Measurements from ENCODE around the gene SAE1. TPM values are rescaled to one million over a fixed set of nuclear protein-coding genes. Genes with fewer than 3 reads are reported as not detected.

Gene SAE1
- total and polyA plus RNA-seq, 2 donors (not counting 1 experiment from before 2014, with no cell fraction given) = 26.5 to 45.1 TPM

GRCh38 chr19:47253467-47253881, 122.8 kb downstream of the SAE1 start:
- H3K36me3 ChIP-seq (replicated peaks in 1 of 2; ENCODE audit: control extremely low read depth in 1 of 2, control insufficient read depth in 1 of 2, extremely low read depth in 1 of 2, insufficient read depth in 2 of 2, low read length in 1 of 2) = no peaks in the 10 kb centered on the region
- TF ChIP-seq EZH2 (IDR thresholded peaks at IDR 0.05; ENCODE audit: borderline replicate concordance, insufficient read depth, low read depth, low read length, poor library complexity, severe bottlenecking) (no peak), CTCF (IDR thresholded peaks at IDR 0.05) (no peak)
- Mint-ChIP-seq H3K9me3 (ENCODE audit: insufficient read depth) (no peaks in the 10 kb centered on the region), H3K4me1 (peaks cover 21% of the 10 kb centered on the region), H3K27me3 (no peaks in the 10 kb centered on the region), H3K27ac (no peak overlapping the region), H3K4me3 (no peak overlapping the region)
- H4K20me1 ChIP-seq (ENCODE audit: control insufficient read depth, insufficient read depth, low read length, poor library complexity, severe bottlenecking) = peaks cover 16% of the 10 kb centered on the region
- no peak for ATAC-seq (ENCODE audit: low read depth)
- H3K9ac ChIP-seq (ENCODE audit: low read length) = no peak overlapping the region
- ChIA-PET CTCF (interaction anchor here (1.0 to 5.5 kb wide), 3 partner anchors 8 to 174 kb away, joined by 3 to 66 read pairs (median 40); no protein-coding TSS in a partner anchor), POLR2A (interaction anchor here (1.4 kb wide), 1 partner anchor 10 kb away, joined by 4 read pairs; no protein-coding TSS in a partner anchor)
- WGBS (ENCODE audit: insufficient coverage) = 78% methylated on average over 1 of the region's 3 CpGs
- no peak overlapping the region for H3K27ac ChIP-seq (ENCODE audit: low read length in 2 of 2)
- H3K4me3 ChIP-seq (ENCODE audit: control extremely low read depth in 1 of 5, extremely low read depth in 1 of 5, insufficient read depth in 1 of 5, low read depth in 2 of 5, low read length in 4 of 5) = no peak overlapping the region
- H3K27me3 ChIP-seq (replicated peaks in 1 of 4; ENCODE audit: control extremely low read depth in 1 of 4, control insufficient read depth in 3 of 4, insufficient read depth in 4 of 4, low read length in 3 of 4) = no peaks in the 10 kb centered on the region
- intact Hi-C loops (cut with micrococcal nuclease) = loop anchor here (10.0 kb wide), 1 partner anchor 389 kb away; the partner anchor contains the start of gene ARHGAP35
- H3K4me2 ChIP-seq (replicated peaks; ENCODE audit: low read depth, low read length, poor library complexity, severe bottlenecking) = no peak overlapping the region
- peaks cover 12% of the 10 kb centered on the region for H3K79me2 ChIP-seq (ENCODE audit: control insufficient read depth, insufficient read depth, low read length)
- H3K9me3 ChIP-seq (ENCODE audit: control extremely low read depth in 1 of 3, control insufficient read depth in 2 of 3, insufficient read depth in 1 of 3, low read length in 2 of 3) = peaks cover 0 to 9% (median 0%) of the 10 kb centered on the region in 3 donors
- H2AFZ ChIP-seq (ENCODE audit: insufficient read depth, low read depth, low read length, poor library complexity, severe bottlenecking) = no peak overlapping the region
- peak; percentile 16 for DNase-seq
- peaks cover 14 to 19% of the 10 kb centered on the region in 2 donors for H3K4me1 ChIP-seq (ENCODE audit: control insufficient read depth in 2 of 2, insufficient read depth in 2 of 2, low read length in 2 of 2)

GRCh38 chr19:47253970-47254369, 123.3 kb downstream of the SAE1 start:
- no peak overlapping the region for H3K4me3 Mint-ChIP-seq
- ATAC-seq (ENCODE audit: low read depth) (no peak), DNase-seq (peak; percentile 37)
- CTCF ChIA-PET = interaction anchor here (1.6 to 5.5 kb wide), 3 partner anchors 8 to 43 kb away, joined by 4 to 66 read pairs (median 40); partner anchors contain the start of gene INAFM1
- no peak overlapping the region for H3K9ac ChIP-seq (ENCODE audit: low read length)
- H3K9me3 Mint-ChIP-seq (ENCODE audit: insufficient read depth) = no peaks in the 10 kb centered on the region
- H3K27me3 Mint-ChIP-seq = no peaks in the 10 kb centered on the region
- H2AFZ ChIP-seq (ENCODE audit: insufficient read depth, low read depth, low read length, poor library complexity, severe bottlenecking) = no peak overlapping the region
- H3K4me1 Mint-ChIP-seq = peaks cover 24% of the 10 kb centered on the region
- H3K27ac Mint-ChIP-seq = peak overlapping the region; percentile 59
- no CpG with 5 or more reads among the region's 5 CpGs for WGBS (ENCODE audit: insufficient coverage)
- intact Hi-C loops (cut with micrococcal nuclease) = loop anchor here (10.0 kb wide), 1 partner anchor 389 kb away; the partner anchor contains the start of gene ARHGAP35
- peaks cover 1 to 5% of the 10 kb centered on the region in 2 experiments for H3K36me3 ChIP-seq (replicated peaks in 1 of 2; ENCODE audit: control extremely low read depth in 1 of 2, control insufficient read depth in 1 of 2, extremely low read depth in 1 of 2, insufficient read depth in 2 of 2, low read length in 1 of 2)
- H3K27me3 ChIP-seq (replicated peaks in 1 of 4; ENCODE audit: control extremely low read depth in 1 of 4, control insufficient read depth in 3 of 4, insufficient read depth in 4 of 4, low read length in 3 of 4) = no peaks in the 10 kb centered on the region
- POLR2A ChIA-PET = interaction anchor here (0.5 to 1.4 kb wide), 2 partner anchors 10 to 38 kb away, joined by 4 to 6 read pairs; no protein-coding TSS in a partner anchor
- TF ChIP-seq CTCF (IDR thresholded peaks at IDR 0.05) (no peak), EZH2 (IDR thresholded peaks at IDR 0.05; ENCODE audit: borderline replicate concordance, insufficient read depth, low read depth, low read length, poor library complexity, severe bottlenecking) (no peak)
- H3K79me2 ChIP-seq (ENCODE audit: control insufficient read depth, insufficient read depth, low read length) = peaks cover 16% of the 10 kb centered on the region
- H3K4me2 ChIP-seq (replicated peaks; ENCODE audit: low read depth, low read length, poor library complexity, severe bottlenecking) = no peak overlapping the region
- peaks cover 14 to 19% of the 10 kb centered on the region in 2 donors for H3K4me1 ChIP-seq (ENCODE audit: control insufficient read depth in 2 of 2, insufficient read depth in 2 of 2, low read length in 2 of 2)
- H3K27ac ChIP-seq (ENCODE audit: low read length in 2 of 2) = no peak overlapping the region
- no peak overlapping the region for H3K4me3 ChIP-seq (ENCODE audit: control extremely low read depth in 1 of 5, extremely low read depth in 1 of 5, insufficient read depth in 1 of 5, low read depth in 2 of 5, low read length in 4 of 5)
- H4K20me1 ChIP-seq (ENCODE audit: control insufficient read depth, insufficient read depth, low read length, poor library complexity, severe bottlenecking) = peaks cover 21% of the 10 kb centered on the region
- peaks cover 0 to 9% (median 0%) of the 10 kb centered on the region in 3 donors for H3K9me3 ChIP-seq (ENCODE audit: control extremely low read depth in 1 of 3, control insufficient read depth in 2 of 3, insufficient read depth in 1 of 3, low read length in 2 of 3)
